Measurements from ENCODE around the gene GEMIN2.
"Not testable (repeated sequence)": the region's sequence is repeated elsewhere in the genome, so short reads cannot be mapped to it uniquely, and the experiment has no call there.

GEMIN2 gene

DNA sequence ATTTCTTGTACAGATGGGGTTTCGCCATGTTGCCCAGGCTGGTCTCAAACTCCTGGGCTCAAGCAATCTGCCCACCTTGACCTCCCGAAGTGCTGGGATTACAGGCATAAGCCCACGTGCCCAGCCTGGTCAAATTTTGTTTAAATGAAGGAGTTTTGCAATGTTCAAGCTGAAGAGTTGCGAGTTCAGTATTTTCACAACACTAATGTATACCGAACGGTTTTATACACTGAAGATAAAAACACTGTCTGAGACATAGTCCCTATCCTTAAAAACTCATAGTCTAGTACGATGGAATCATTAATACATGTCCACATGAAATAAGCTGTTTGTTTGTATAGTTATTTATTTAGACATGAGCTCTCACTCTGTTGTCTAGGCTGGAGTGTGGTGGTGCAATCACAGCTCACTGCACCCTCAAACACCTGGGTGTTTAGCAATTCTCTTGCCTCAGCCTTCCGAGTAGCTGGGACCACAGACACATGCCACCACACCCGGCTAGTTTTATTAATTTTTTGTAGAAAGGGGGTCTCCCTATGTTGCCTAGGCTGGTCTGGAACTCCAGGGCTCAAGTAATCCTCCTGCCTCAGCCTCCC lies 40.6 kb downstream of the GEMIN2 start:
- TF ChIP-seq, protein P1, sequence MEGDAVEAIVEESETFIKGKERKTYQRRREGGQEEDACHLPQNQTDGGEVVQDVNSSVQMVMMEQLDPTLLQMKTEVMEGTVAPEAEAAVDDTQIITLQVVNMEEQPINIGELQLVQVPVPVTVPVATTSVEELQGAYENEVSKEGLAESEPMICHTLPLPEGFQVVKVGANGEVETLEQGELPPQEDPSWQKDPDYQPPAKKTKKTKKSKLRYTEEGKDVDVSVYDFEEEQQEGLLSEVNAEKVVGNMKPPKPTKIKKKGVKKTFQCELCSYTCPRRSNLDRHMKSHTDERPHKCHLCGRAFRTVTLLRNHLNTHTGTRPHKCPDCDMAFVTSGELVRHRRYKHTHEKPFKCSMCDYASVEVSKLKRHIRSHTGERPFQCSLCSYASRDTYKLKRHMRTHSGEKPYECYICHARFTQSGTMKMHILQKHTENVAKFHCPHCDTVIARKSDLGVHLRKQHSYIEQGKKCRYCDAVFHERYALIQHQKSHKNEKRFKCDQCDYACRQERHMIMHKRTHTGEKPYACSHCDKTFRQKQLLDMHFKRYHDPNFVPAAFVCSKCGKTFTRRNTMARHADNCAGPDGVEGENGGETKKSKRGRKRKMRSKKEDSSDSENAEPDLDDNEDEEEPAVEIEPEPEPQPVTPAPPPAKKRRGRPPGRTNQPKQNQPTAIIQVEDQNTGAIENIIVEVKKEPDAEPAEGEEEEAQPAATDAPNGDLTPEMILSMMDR (IDR thresholded peaks at IDR 0.05; ENCODE audit: extremely low read depth, insufficient read depth, missing control alignments) = no peak
- DNase-seq (ENCODE audit: low spot score) = no peak
- in situ Hi-C loops (cut with MboI; ENCODE audit: low pct_unique_long_range_greater_than_20kb, low sequenced_read_pairs, unreplicated experiment) = no loop called here

DNA sequence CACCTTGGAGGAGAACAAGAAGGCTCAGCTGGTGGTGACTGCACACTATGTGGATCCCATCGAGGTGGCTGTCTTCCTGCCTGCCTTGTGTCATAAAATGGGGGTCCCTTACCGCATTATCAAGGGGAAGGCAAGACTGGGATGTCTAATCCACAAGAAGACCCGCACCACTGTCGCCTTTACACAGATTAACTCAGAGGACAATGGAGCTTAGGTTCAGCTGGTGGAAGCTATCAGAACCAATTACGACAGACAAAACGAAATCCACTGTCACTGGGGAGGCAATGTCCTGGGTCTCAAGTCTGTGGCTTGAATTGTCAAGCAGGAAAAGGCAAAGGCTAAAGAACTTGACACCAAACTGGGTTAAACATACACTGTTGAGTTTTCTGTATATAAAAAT lies 43.4 kb downstream of the GEMIN2 start:
- no peak for DNase-seq (ENCODE audit: low spot score)
- TF ChIP-seq, protein P1 (IDR thresholded peaks at IDR 0.05; ENCODE audit: extremely low read depth, insufficient read depth, missing control alignments) = no peak
- in situ Hi-C loops (cut with MboI; ENCODE audit: low pct_unique_long_range_greater_than_20kb, low sequenced_read_pairs, unreplicated experiment) = no loop called here

DNA sequence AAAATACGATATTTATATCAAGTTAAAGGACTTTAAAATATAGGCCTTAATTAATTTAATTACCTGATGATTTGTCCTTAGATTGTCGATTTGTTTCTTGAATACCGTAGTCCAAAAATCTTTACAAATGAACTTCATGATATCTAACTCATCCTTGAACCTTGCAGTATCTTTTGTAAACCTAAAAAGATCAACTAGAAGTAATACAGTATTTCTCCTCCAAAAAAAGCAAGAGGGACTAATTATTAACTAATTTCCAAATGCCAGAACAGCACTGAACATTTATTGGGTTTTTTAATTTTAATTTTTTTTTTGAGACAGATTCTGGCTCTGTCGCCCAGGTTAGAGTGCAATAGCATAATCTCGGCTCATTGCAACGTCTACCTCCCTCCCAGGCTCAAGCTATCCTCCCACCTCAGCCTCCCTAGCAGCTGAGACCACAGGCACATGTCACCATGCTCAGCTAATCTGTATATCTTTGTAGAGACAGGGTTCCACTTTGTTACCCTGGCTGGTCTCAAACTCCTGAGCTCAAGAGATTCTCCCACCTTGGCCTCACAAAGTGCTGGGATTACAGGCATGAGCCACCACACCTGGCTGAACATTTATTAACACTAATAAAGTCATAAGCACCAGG lies 44.2 kb downstream of the GEMIN2 start:
- in situ Hi-C loops (cut with MboI; ENCODE audit: low pct_unique_long_range_greater_than_20kb, low sequenced_read_pairs, unreplicated experiment) = no loop called here
- TF ChIP-seq, protein P1 (IDR thresholded peaks at IDR 0.05; ENCODE audit: extremely low read depth, insufficient read depth, missing control alignments) = no peak
- DNase-seq (ENCODE audit: low spot score) = no peak

DNA sequence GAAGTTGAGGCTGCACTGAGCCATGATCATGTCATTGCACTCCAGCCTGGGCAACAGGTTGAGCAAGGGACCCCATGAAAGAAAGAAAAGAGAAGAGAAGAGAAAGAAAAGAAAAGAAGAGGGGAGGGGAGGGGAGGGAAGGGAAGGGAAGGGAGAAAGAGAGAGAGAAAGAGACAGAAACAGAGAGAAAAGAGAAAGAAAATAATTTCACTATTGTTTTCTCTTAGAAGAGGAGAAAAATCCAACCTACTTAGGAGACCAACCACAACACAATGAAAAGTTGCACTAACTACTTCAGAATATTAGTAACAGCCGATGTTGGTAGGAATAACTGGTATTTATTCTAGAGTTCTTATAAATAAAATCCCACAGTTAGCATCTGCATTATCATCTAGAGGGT lies 46.4 kb downstream of the GEMIN2 start:
- in situ Hi-C loops (cut with MboI; ENCODE audit: low pct_unique_long_range_greater_than_20kb, low sequenced_read_pairs, unreplicated experiment) = no loop called here
- TF ChIP-seq, protein P1 (IDR thresholded peaks at IDR 0.05; ENCODE audit: extremely low read depth, insufficient read depth, missing control alignments) = no peak
- DNase-seq (ENCODE audit: low spot score) = no peak

DNA sequence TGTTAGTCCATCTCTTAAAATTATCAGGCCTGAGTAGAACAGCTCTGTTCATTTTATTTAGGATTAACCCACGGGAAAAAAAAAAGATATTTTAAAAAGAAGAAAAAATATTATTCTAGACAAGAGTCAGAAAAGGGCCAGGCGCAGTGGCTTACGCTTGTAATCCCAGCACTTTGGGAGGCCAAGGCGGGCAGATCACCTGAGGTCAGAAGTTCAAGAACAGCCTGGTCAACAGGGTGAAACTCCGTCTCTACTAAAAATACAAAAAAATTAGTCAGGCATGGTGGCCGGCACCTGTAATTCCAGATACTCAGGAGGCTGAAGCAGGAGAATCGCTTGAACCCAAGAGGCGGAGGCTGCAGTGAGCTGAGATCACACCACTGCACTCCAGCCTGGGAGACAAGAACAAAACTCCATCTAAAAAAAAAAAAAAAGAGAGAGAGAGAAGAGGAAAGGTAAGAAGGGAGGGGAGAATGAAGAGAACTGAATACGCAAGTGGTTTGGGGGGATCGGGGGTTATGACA lies 53.7 kb downstream of the GEMIN2 start:
- in situ Hi-C loops (cut with MboI; ENCODE audit: low pct_unique_long_range_greater_than_20kb, low sequenced_read_pairs, unreplicated experiment); DNase-seq (ENCODE audit: low spot score): not testable (repeated sequence)

DNA sequence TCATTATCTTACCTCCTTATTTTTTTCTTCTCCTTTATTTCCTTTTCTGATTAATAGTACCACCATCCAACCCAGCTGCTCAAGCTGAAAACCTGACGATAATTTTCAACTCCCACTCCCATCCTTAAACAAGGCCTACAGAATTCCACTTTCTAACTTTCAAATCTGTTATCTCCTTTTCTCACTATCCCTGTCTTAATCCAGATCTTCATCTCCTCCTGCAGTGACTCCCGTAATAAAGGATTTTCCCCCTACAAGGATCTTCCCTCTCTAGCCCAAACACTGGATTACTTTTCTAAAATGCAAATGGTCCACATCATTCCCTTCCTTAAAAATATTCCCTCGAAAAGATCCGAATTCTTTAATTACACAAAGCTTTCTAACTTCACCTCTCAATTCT lies 54.5 kb downstream of the GEMIN2 start:
- in situ Hi-C loops (cut with MboI; ENCODE audit: low pct_unique_long_range_greater_than_20kb, low sequenced_read_pairs, unreplicated experiment) = no loop called here
- TF ChIP-seq, protein P1 (IDR thresholded peaks at IDR 0.05; ENCODE audit: extremely low read depth, insufficient read depth, missing control alignments) = no peak
- no peak for DNase-seq (ENCODE audit: low spot score)

DNA sequence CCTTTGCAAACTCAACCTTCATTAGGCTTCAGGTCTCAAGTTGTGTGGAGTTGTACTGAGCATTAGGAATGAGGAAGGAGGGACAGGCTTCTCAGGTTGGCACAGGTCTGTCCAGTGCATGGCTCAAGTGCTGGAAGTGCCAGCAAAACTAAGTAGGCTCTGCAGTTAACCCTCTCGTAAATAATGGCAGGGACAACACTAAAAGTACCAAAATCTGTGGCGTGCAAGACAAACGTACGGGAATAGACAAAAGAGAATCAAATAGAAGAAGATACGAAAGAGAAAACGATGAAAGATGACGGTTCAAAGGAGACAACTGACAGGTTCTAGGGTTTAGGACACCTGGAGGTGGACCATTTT lies 55.4 kb downstream of the GEMIN2 start:
- no peak for DNase-seq (ENCODE audit: low spot score)
- TF ChIP-seq, protein P1 (IDR thresholded peaks at IDR 0.05; ENCODE audit: extremely low read depth, insufficient read depth, missing control alignments) = no peak
- in situ Hi-C loops (cut with MboI; ENCODE audit: low pct_unique_long_range_greater_than_20kb, low sequenced_read_pairs, unreplicated experiment) = no loop called here
